SK-N-SH (cell line): Measurements from ENCODE around the gene SUFU. TPM values are rescaled to one million over a fixed set of nuclear protein-coding genes. Genes with fewer than 3 reads are reported as not detected.

Source experiments
- CTCF ChIA-PET: fragments of 300-600, 350-600 bp; formaldehyde crosslinking; extraction: SDS; loops from one replicate; lab custom pipeline; 2021; lab: Yijun Ruan, JAX
- POLR2A ChIA-PET: fragments of 350-600 bp; sonication (Branson Sonifier 250); formaldehyde crosslinking; extraction: SDS; loops from one replicate; lab custom pipeline; 2020; ENCODE audit warnings: antibody characterized with exemption, inconsistent platforms; lab: Yijun Ruan, JAX
- DNase-seq: peaks from one replicate; pipeline ENCODE4 v3.0.0; 2012
- H2AFZ ChIP-seq: fragments of 200-600 bp; sonication (generic); 2 replicates; pipeline ENCODE4 v1.8.1; 2016; ENCODE audit warnings: antibody characterized with exemption, mild to moderate bottlenecking, low read depth
- H3F3A ChIP-seq: fragments of 200-600 bp; sonication (generic); replicated peaks from 2 replicates; pipeline ENCODE3; 2016; ENCODE audit warnings: antibody characterized with exemption, mild to moderate bottlenecking; ENCODE audit not compliant: insufficient read depth
- H3K27ac ChIP-seq, 2 experiments: fragments of 200-500 bp in 1 of 2; fragments of 200-600 bp in 1 of 2; sonication (Bioruptor generic) in 1 of 2; sonication (generic), shearing (Covaris generic) in 1 of 2; 2 replicates each; pipeline versions ENCODE4 v1.5.1 to v1.6.1; 2014 to 2016; ENCODE audit warnings: low read depth in 2 of 2, inconsistent platforms in 1 of 2, low read length in 1 of 2, mild to moderate bottlenecking in 1 of 2, mixed read lengths in 1 of 2
- H3K27me3 ChIP-seq: fragments of 200-600 bp; sonication (generic), shearing (Covaris generic); 2 replicates; pipeline ENCODE4 v1.6.1; 2016; ENCODE audit warnings: mixed run types; ENCODE audit not compliant: insufficient read depth
- H3K36me3 ChIP-seq, 2 experiments: fragments of 200-500 bp in 1 of 2; fragments of 200-600 bp in 1 of 2; sonication (Bioruptor generic) in 1 of 2; sonication (generic) in 1 of 2; replicated peaks in 1 of 2; 2 replicates each; pipeline versions ENCODE3 to v1.5.1; 2014 to 2016; ENCODE audit warnings: low read length in 1 of 2, mild to moderate bottlenecking in 1 of 2; ENCODE audit not compliant: insufficient read depth in 2 of 2, control insufficient read depth in 1 of 2
- H3K4me1 ChIP-seq, 2 experiments: fragments of 200-500 bp in 1 of 2; fragments of 200-600 bp in 1 of 2; sonication (Bioruptor generic) in 1 of 2; sonication (generic), shearing (Covaris generic) in 1 of 2; 2 replicates each; pipeline versions ENCODE4 v1.5.1 to v1.6.1; 2014 to 2016; ENCODE audit warnings: low read depth in 1 of 2, low read length in 1 of 2, mixed run types in 1 of 2; ENCODE audit not compliant: insufficient read depth in 2 of 2, control insufficient read depth in 1 of 2
- H3K4me2 ChIP-seq: fragments of 200-600 bp; sonication (generic), shearing (Covaris generic); 2 replicates; pipeline ENCODE4 v1.6.1; 2017; ENCODE audit warnings: mixed run types
- H3K4me3 ChIP-seq, 2 experiments: fragments of 200-500 bp in 1 of 2; fragments of 200-600 bp in 1 of 2; sonication (Bioruptor generic) in 1 of 2; sonication (generic), shearing (Covaris generic) in 1 of 2; 2 replicates each; pipeline versions ENCODE4 v1.5.1 to v1.8.1; 2014 to 2016; ENCODE audit warnings: low read depth in 2 of 2, inconsistent platforms in 1 of 2, low read length in 1 of 2, mild to moderate bottlenecking in 1 of 2, mixed read lengths in 1 of 2, moderate library complexity in 1 of 2
- H3K79me2 ChIP-seq: fragments of 200-600 bp; sonication (generic); 2 replicates; pipeline ENCODE4 v1.8.1; 2017; ENCODE audit warnings: mild to moderate bottlenecking; ENCODE audit not compliant: insufficient read depth
- H3K9ac ChIP-seq: fragments of 200-600 bp; sonication (generic); 2 replicates; pipeline ENCODE4 v1.6.1; 2017; ENCODE audit warnings: mixed run types
- H3K9me2 ChIP-seq: fragments of 200-600 bp; sonication (generic); 2 replicates; pipeline ENCODE4 v1.6.1; 2017; ENCODE audit warnings: mixed run types
- H3K9me3 ChIP-seq: fragments of 200-600 bp; sonication (generic); 2 replicates; pipeline ENCODE4 v1.6.1; 2017; ENCODE audit warnings: mixed run types, mild to moderate bottlenecking, moderate library complexity
- H4K20me1 ChIP-seq: fragments of 200-600 bp; sonication (generic); 2 replicates; pipeline ENCODE4 v1.6.1; 2017; ENCODE audit warnings: mild to moderate bottlenecking, mixed run types; ENCODE audit not compliant: insufficient read depth
- CHD2 ChIP-seq: fragments of 150-350 bp; IDR thresholded peaks from 2 replicates; pipeline ENCODE4 v1.6.1; 2018; ENCODE audit warnings: low read length; ENCODE audit not compliant: partially characterized antibody
- EP300 ChIP-seq, 2 experiments: IDR thresholded peaks; 2 replicates each; pipeline versions ENCODE4 v1.4.0 to v1.6.1; 2012; ENCODE audit warnings: borderline replicate concordance in 1 of 2, low read depth in 1 of 2, low read length in 1 of 2
- FOSL2 ChIP-seq: IDR thresholded peaks from 2 replicates; pipeline ENCODE4 v1.4.0; 2012; ENCODE audit warnings: low read depth, mild to moderate bottlenecking, moderate library complexity, borderline replicate concordance
- GABPA ChIP-seq: IDR thresholded peaks from 2 replicates; pipeline ENCODE4 v1.4.0; 2012; ENCODE audit warnings: low read depth, mild to moderate bottlenecking
- IRF3 ChIP-seq: fragments of 150-350 bp; IDR thresholded peaks from 2 replicates; pipeline ENCODE4 v1.6.1; 2016; ENCODE audit warnings: mild to moderate bottlenecking, low read depth, low read length
- JUND ChIP-seq: IDR thresholded peaks from 2 replicates; pipeline ENCODE4 v1.4.0; 2012
- MAX ChIP-seq: IDR thresholded peaks from 2 replicates; pipeline ENCODE4 v1.4.0; 2012; ENCODE audit warnings: low read depth
- MEF2A ChIP-seq: IDR thresholded peaks from 2 replicates; pipeline ENCODE4 v1.4.0; 2012; ENCODE audit warnings: low read depth, borderline replicate concordance
- MXI1 ChIP-seq: IDR thresholded peaks from 2 replicates; pipeline ENCODE4 v1.6.1; 2012; ENCODE audit warnings: mild to moderate bottlenecking, low read depth, low read length, improper control_type of control experiment
- NRF1 ChIP-seq: IDR thresholded peaks from 2 replicates; pipeline ENCODE4 v1.6.1; 2012; ENCODE audit warnings: low read depth, mild to moderate bottlenecking, low read length
- PBX3 ChIP-seq: IDR thresholded peaks from 2 replicates; pipeline ENCODE4; 2012
- POLR2AphosphoS5 ChIP-seq: IDR thresholded peaks from 2 replicates; pipeline ENCODE4 v1.6.1; 2012; ENCODE audit warnings: low read depth, low read length
- RAD21 ChIP-seq: IDR thresholded peaks from 2 replicates; pipeline ENCODE4 v1.6.1; 2012; ENCODE audit warnings: mild to moderate bottlenecking, low read length
- REST ChIP-seq: IDR thresholded peaks from 2 replicates; pipeline ENCODE4 v1.6.1; 2012; ENCODE audit warnings: mild to moderate bottlenecking, low read depth, low read length, moderate library complexity
- SIN3A ChIP-seq: IDR thresholded peaks from 2 replicates; pipeline ENCODE4 v1.6.1; 2012; ENCODE audit warnings: low read depth, mild to moderate bottlenecking, low read length, moderate library complexity, borderline replicate concordance
- SMC3 ChIP-seq: IDR thresholded peaks from 2 replicates; pipeline ENCODE4 v1.6.1; 2012; ENCODE audit warnings: low read depth, low read length, improper control_type of control experiment
- TCF12 ChIP-seq: IDR thresholded peaks from 2 replicates; pipeline ENCODE4 v1.4.0; 2012
- TEAD4 ChIP-seq: IDR thresholded peaks from 2 replicates; pipeline ENCODE4 v1.4.0; 2012; ENCODE audit warnings: mild to moderate bottlenecking, borderline replicate concordance; ENCODE audit not compliant: insufficient read depth
- USF1 ChIP-seq: IDR thresholded peaks from 2 replicates; pipeline ENCODE4 v1.4.0; 2012; ENCODE audit warnings: low read depth, borderline replicate concordance
- YY1 ChIP-seq: IDR thresholded peaks from 2 replicates; pipeline ENCODE4 v1.4.0; 2012; ENCODE audit warnings: low read depth, mild to moderate bottlenecking
- WGBS: methylation state at CpG from one replicate; pipeline ENCODE4 v1.1.6; 2017; ENCODE audit warnings: low lambda C conversion rate; 5-methylcytosine and 5-hydroxymethylcytosine counted together
- polyA plus RNA-seq, 3 experiments: library from polyadenylated mRNA; depleted of rRNA; stranded (reverse); fragments of >200 nt; gene quantifications; 2 replicates each; pipeline ENCODE4 v1.2.3, GENCODE V29; 2012

SUFU gene
- polyA plus RNA-seq, 1 of the 3 experiments (the other 2 are of a cell fraction), result 5.7 TPM

GRCh38 chr10:102475451-102476040 is 28.2 kb upstream of the SUFU start:
- H4K20me1 ChIP-seq, result peaks cover 3% of the 10 kb centered on the region; the same call in 1 of the 2 replicates
- no peaks in the 10 kb centered on the region for H3K9me2 ChIP-seq
- POLR2A ChIA-PET, result interaction anchor here (1.6 kb wide), 1 partner anchor 72 kb away, joined by 4 read pairs; no protein-coding TSS in a partner anchor

GRCh38 chr10:102476466-102477141 is 27.2 kb upstream of the SUFU start:
- no peaks in the 10 kb centered on the region for H3K79me2 ChIP-seq
- no peaks in the 10 kb centered on the region for H3K4me1 ChIP-seq
- ChIA-PET POLR2A (no interaction called here), CTCF (interaction anchor here (1.0 to 1.3 kb wide), 3 partner anchors 53 to 107 kb away, joined by 3 read pairs; no protein-coding TSS in a partner anchor)
- no peak overlapping the region for H2AFZ ChIP-seq
- no peaks in the 10 kb centered on the region for H3K9me2 ChIP-seq
- H3F3A ChIP-seq, result peaks cover 15% of the 10 kb centered on the region
- no peaks in the 10 kb centered on the region for H3K9me3 ChIP-seq
- H3K36me3 ChIP-seq, result peaks cover 14 to 19% of the 10 kb centered on the region in 2 experiments
- WGBS, result 83% methylated on average over 7 of the region's 9 CpGs
- no peaks in the 10 kb centered on the region for H3K27me3 ChIP-seq
- TF ChIP-seq TCF12 (no peak), USF1 (no peak), IRF3 (no peak), GABPA (no peak), SMC3 (no peak), JUND (no peak), REST (no peak), EP300 (IDR thresholded peaks at IDR 0.05; ENCODE audit: borderline replicate concordance in 1 of 2, low read depth in 1 of 2, low read length in 1 of 2) (no peak), NRF1 (no peak), MAX (no peak), FOSL2 (no peak), PBX3 (no peak), SIN3A (no peak), MXI1 (no peak), YY1 (no peak), TEAD4 (no peak), CHD2 (no peak), MEF2A (no peak)
- H3K4me3 ChIP-seq, result no peak overlapping the region
- DNase-seq, result no peak
- H3K9ac ChIP-seq, result no peak overlapping the region
- H4K20me1 ChIP-seq, result peaks cover 3% of the 10 kb centered on the region; the same call in 1 of the 2 replicates
- no peak overlapping the region for H3K4me2 ChIP-seq
- no peak overlapping the region for H3K27ac ChIP-seq

More at GRCh38 chr10:102475451-102476040, 28.2 kb upstream of the SUFU start:
- H3F3A ChIP-seq, result peaks cover 15% of the 10 kb centered on the region
- H2AFZ ChIP-seq, result no peak overlapping the region
- TF ChIP-seq RAD21, result no peak
- 0 out of 2 replicates have a peak, but pooled peaks have one; percentile 7 for TF ChIP-seq POLR2AphosphoS5
- no peaks in the 10 kb centered on the region for H3K4me1 ChIP-seq
- H3K4me3 ChIP-seq, result no peak overlapping the region
- no peak overlapping the region for H3K9ac ChIP-seq
- no peak overlapping the region for H3K27ac ChIP-seq
- CTCF ChIA-PET, result no interaction called here
- H3K27me3 ChIP-seq, result no peaks in the 10 kb centered on the region
- no peaks in the 10 kb centered on the region for H3K79me2 ChIP-seq
- peaks cover 8 to 14% of the 10 kb centered on the region in 2 experiments for H3K36me3 ChIP-seq
- 95% methylated on average over 9 of the region's 9 CpGs for whole genome bisulfite sequencing
- H3K4me2 ChIP-seq, result no peak overlapping the region
- H3K9me3 ChIP-seq, result no peaks in the 10 kb centered on the region
- DNase-seq, result no peak
